Neuronal stem cell (in vitro differentiated cells): ENCODE measurements around the gene TMEM190.

Source experiments
- DNase-seq: peaks from one replicate; pipeline ENCODE4 v3.0.0-alpha.2; 2013; ENCODE audit warnings: low spot score
- H2AFZ ChIP-seq: one replicate; pipeline ENCODE4 v1.6.1; 2013; ENCODE audit warnings: mild to moderate bottlenecking, low read length, inconsistent platforms
- H2AK5ac ChIP-seq: 2 replicates; pipeline ENCODE4 v1.6.1; 2013; ENCODE audit warnings: low read depth, mild to moderate bottlenecking, inconsistent platforms, low read length, moderate library complexity, mixed read lengths
- H2BK120ac ChIP-seq: 2 replicates; pipeline ENCODE4 v1.6.1; 2013; ENCODE audit warnings: low read depth, mild to moderate bottlenecking, inconsistent platforms, low read length, moderate library complexity, mixed read lengths
- H2BK12ac ChIP-seq: one replicate; pipeline ENCODE4 v1.6.1; 2013; ENCODE audit warnings: low read length, inconsistent platforms
- H2BK15ac ChIP-seq: 2 replicates; pipeline ENCODE4 v1.6.1; 2013; ENCODE audit warnings: mild to moderate bottlenecking, low read length, inconsistent platforms, mixed read lengths
- H2BK5ac ChIP-seq: one replicate; pipeline ENCODE4 v1.6.1; 2013; ENCODE audit warnings: inconsistent platforms, mild to moderate bottlenecking, low read length, moderate library complexity
- H3K14ac ChIP-seq: one replicate; pipeline ENCODE4 v1.6.1; 2013; ENCODE audit warnings: low read length, inconsistent platforms
- H3K18ac ChIP-seq: 2 replicates; pipeline ENCODE4 v1.6.1; 2013; ENCODE audit warnings: low read length, inconsistent platforms
- H3K23ac ChIP-seq: 2 replicates; pipeline ENCODE4 v1.6.1; 2013; ENCODE audit warnings: low read depth, mild to moderate bottlenecking, mixed read lengths, low read length, inconsistent platforms; ENCODE audit not compliant: poor library complexity
- H3K27ac ChIP-seq: replicated peaks from 3 replicates; pipeline ENCODE4 v1.5.1; 2013; ENCODE audit warnings: low read length, inconsistent platforms
- H3K27me3 ChIP-seq, 3 experiments: 2 replicates each; pipeline ENCODE4 v1.6.1; 2013; ENCODE audit warnings: low read length in 3 of 3, mild to moderate bottlenecking in 2 of 3, inconsistent platforms in 1 of 3, low read depth in 1 of 3, mixed read lengths in 1 of 3, moderate library complexity in 1 of 3; ENCODE audit not compliant: control insufficient read depth in 3 of 3, insufficient read depth in 3 of 3
- H3K36me3 ChIP-seq, 2 donors: replicated peaks in 1 of 2; 2 replicates each; pipeline ENCODE4 v1.6.1; 2013; ENCODE audit warnings: low read length in 2 of 2; ENCODE audit not compliant: control insufficient read depth in 2 of 2, insufficient read depth in 2 of 2
- H3K4ac ChIP-seq: 2 replicates; pipeline ENCODE4 v1.6.1; 2013; ENCODE audit warnings: inconsistent platforms, mild to moderate bottlenecking, low read length, moderate library complexity
- H3K4me1 ChIP-seq, 2 donors: 1 replicate in 1 of 2; 2 replicates in 1 of 2; pipeline ENCODE4 v1.6.1; 2013; ENCODE audit warnings: low read length in 2 of 2, low read depth in 1 of 2; ENCODE audit not compliant: control insufficient read depth in 2 of 2, insufficient read depth in 1 of 2
- H3K4me2 ChIP-seq: one replicate; pipeline ENCODE4 v1.6.1; 2013; ENCODE audit warnings: mild to moderate bottlenecking, low read length, inconsistent platforms; ENCODE audit not compliant: insufficient read depth, poor library complexity, severe bottlenecking
- H3K4me3 ChIP-seq, 2 donors: 2 replicates each; pipeline ENCODE4 v1.5.1; 2013; ENCODE audit warnings: low read length in 2 of 2, mild to moderate bottlenecking in 2 of 2, inconsistent platforms in 1 of 2, moderate library complexity in 1 of 2
- H3K79me1 ChIP-seq: one replicate; pipeline ENCODE4 v1.6.1; 2013; ENCODE audit warnings: low read depth, mild to moderate bottlenecking, inconsistent platforms, low read length, moderate library complexity
- H3K9ac ChIP-seq: one replicate; pipeline ENCODE4 v1.6.1; 2013; ENCODE audit warnings: mild to moderate bottlenecking, low read depth, low read length, inconsistent platforms; ENCODE audit not compliant: poor library complexity
- H3K9me3 ChIP-seq, 2 donors: replicated peaks in 1 of 2; 2 replicates each; pipeline versions ENCODE3 to v1.6.1; 2013; ENCODE audit warnings: low read length in 2 of 2, mild to moderate bottlenecking in 2 of 2, inconsistent platforms in 1 of 2, low read depth in 1 of 2, mixed read lengths in 1 of 2, moderate library complexity in 1 of 2; ENCODE audit not compliant: control insufficient read depth in 2 of 2, insufficient read depth in 1 of 2
- H4K8ac ChIP-seq: one replicate; pipeline ENCODE4 v1.6.1; 2013; ENCODE audit warnings: low read depth, mild to moderate bottlenecking, inconsistent platforms, low read length, moderate library complexity
- H4K91ac ChIP-seq: one replicate; pipeline ENCODE4 v1.6.1; 2013; ENCODE audit warnings: low read length, low read depth, mild to moderate bottlenecking, inconsistent platforms; ENCODE audit not compliant: poor library complexity
- WGBS, 2 donors: extraction: QIAGEN DNeasy Blood & Tissue Kit; methylation state at CpG; one replicate each; pipeline ENCODE4 v1.1.7; 2013; ENCODE audit warnings: missing lambda C conversion rate in 2 of 2, mixed read lengths in 1 of 2; ENCODE audit not compliant: insufficient read length in 2 of 2, insufficient replicate concordance in 1 of 2; ENCODE audit errors: extremely low coverage in 2 of 2; 5-methylcytosine and 5-hydroxymethylcytosine counted together

The TMEM190 gene

GRCh38 chr19:55387736-55388497 lies 11.3 kb downstream of the TMEM190 start:
- H3K4me3 ChIP-seq = peak overlapping the region; percentile 15 to 89
- no peak overlapping the region for H3K27ac ChIP-seq
- H3K27me3 ChIP-seq = peaks cover 0 to 3% (median 0%) of the 10 kb centered on the region in 3 experiments
- H4K91ac ChIP-seq = no peak overlapping the region
- no peak overlapping the region for H2AK5ac ChIP-seq
- no peak overlapping the region for H2AFZ ChIP-seq
- no peak overlapping the region for H3K14ac ChIP-seq
- no peak overlapping the region for H2BK12ac ChIP-seq
- no peak for DNase-seq
- no peak overlapping the region for H2BK120ac ChIP-seq
- peaks cover 26% of the 10 kb centered on the region for H3K79me1 ChIP-seq
- H3K36me3 ChIP-seq = peaks cover 44 to 57% of the 10 kb centered on the region in 2 donors
- H2BK15ac ChIP-seq = no peak overlapping the region
- H3K23ac ChIP-seq = peak overlapping the region; percentile 3
- H3K4me2 ChIP-seq = peak overlapping the region; percentile 22
- H3K4me1 ChIP-seq = peaks cover 33 to 47% of the 10 kb centered on the region in 2 donors
- no peak overlapping the region for H3K4ac ChIP-seq
- no peak overlapping the region for H4K8ac ChIP-seq
- WGBS, 2 donors = no CpG with 5 or more reads among the region's 24 CpGs
- H3K9me3 ChIP-seq = peaks cover 0 to under 1% of the 10 kb centered on the region in 2 donors
- no peak overlapping the region for H3K18ac ChIP-seq
- peak overlapping the region; percentile 68 for H3K9ac ChIP-seq
- no peak overlapping the region for H2BK5ac ChIP-seq

GRCh38 chr19:55389386-55390317 lies 13.0 kb downstream of the TMEM190 start:
- no peak overlapping the region for H2BK12ac ChIP-seq
- H3K9me3 ChIP-seq = no peaks in the 10 kb centered on the region
- no peak overlapping the region for H2AFZ ChIP-seq
- H3K23ac ChIP-seq = no peak overlapping the region
- H2BK5ac ChIP-seq = no peak overlapping the region
- DNase-seq = no peak
- H2BK15ac ChIP-seq = no peak overlapping the region
- H3K4me3 ChIP-seq = no peak overlapping the region
- no peak overlapping the region for H2BK120ac ChIP-seq
- no peak overlapping the region for H4K91ac ChIP-seq
- WGBS, 2 donors = no CpG with 5 or more reads among the region's 21 CpGs
- H3K14ac ChIP-seq = no peak overlapping the region
- H2AK5ac ChIP-seq = no peak overlapping the region
- no peak overlapping the region for H3K4ac ChIP-seq
- peak overlapping the region; percentile 50 for H3K9ac ChIP-seq
- peaks cover 26% of the 10 kb centered on the region for H3K79me1 ChIP-seq
- no peak overlapping the region for H4K8ac ChIP-seq
- H3K27ac ChIP-seq = peak overlapping the region; percentile 19
- no peak overlapping the region for H3K18ac ChIP-seq
- no peaks in the 10 kb centered on the region for H3K27me3 ChIP-seq
- H3K4me1 ChIP-seq = peaks cover 32 to 38% of the 10 kb centered on the region in 2 donors
- H3K4me2 ChIP-seq = no peak overlapping the region
- H3K36me3 ChIP-seq = peaks cover 44 to 57% of the 10 kb centered on the region in 2 donors

DNA sequence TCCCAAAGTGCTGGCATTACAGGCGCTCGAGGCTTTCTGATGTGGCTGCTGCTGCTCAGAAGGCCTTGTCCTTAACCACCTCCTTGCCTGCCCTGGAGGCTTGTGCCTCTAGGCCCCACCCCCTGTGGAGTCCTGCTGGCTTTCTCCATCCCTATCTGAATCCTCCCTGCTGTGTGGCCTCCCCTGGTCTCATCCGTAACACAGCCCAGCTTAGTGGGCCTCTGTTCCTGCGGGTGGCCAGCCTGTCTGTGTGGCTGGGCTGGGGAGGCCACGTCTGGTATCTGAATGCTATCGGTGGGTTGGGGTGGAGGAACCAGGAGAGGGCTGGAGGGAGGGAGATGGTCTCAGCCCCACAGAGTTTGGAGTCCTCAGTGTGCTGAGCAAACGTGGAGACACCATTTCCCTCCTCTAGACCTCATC lies 13.8 kb downstream of the TMEM190 start:
- H2AK5ac ChIP-seq = peak overlapping the region; percentile 56

More for the DNA sequence above, 13.8 kb downstream of the TMEM190 start:
- DNase-seq = no peak
- Histone ChIP-seq H3K4me3 (no peak overlapping the region), H3K14ac (no peak overlapping the region), H2BK120ac (no peak overlapping the region), H2BK12ac (no peak overlapping the region), H4K91ac (no peak overlapping the region), H3K4me2 (no peak overlapping the region), H3K4ac (no peak overlapping the region), H2BK15ac (no peak overlapping the region), H3K27me3 (no peaks in the 10 kb centered on the region), H2BK5ac (no peak overlapping the region), H2AFZ (no peak overlapping the region), H3K18ac (peak overlapping the region; percentile 71), H3K23ac (peak overlapping the region; percentile 92), H3K9me3 (no peaks in the 10 kb centered on the region), H3K9ac (peak overlapping the region; percentile 70), H3K4me1 (peaks cover 28 to 35% of the 10 kb centered on the region in 2 donors), H3K36me3 (peaks cover 44 to 57% of the 10 kb centered on the region in 2 donors), H3K27ac (peak overlapping the region; percentile 6), H4K8ac (no peak overlapping the region), H3K79me1 (peaks cover 26% of the 10 kb centered on the region)
- no CpG with 5 or more reads among the region's 7 CpGs for whole genome bisulfite sequencing, 2 donors
